Stimulated activated naive CD8-positive, alpha-beta T cell treated with anti-CD3 and anti-CD28 coated beads, Interleukin-15, amount 100 ng/mL, for 72 hours (primary cell): Measurements from ENCODE around the gene C1QTNF5.

Experiments used
- ATAC-seq: fragments of 150-1000 bp; cut with Tn5 transposase; 2 replicates; pipeline ENCODE4 v1.10.0; 2021; ENCODE audit warnings: mild to moderate bottlenecking, moderate library complexity
- DNase-seq, 2 donors: peaks; one replicate each; pipeline ENCODE4 v3.0.0; 2021 to 2022
- H3K27ac Mint-ChIP-seq, 2 donors: one replicate each; pipeline ENCODE4 v1.8.0; 2022; ENCODE audit warnings: mild to moderate bottlenecking in 2 of 2, mixed read lengths in 2 of 2, moderate library complexity in 2 of 2
- H3K27me3 Mint-ChIP-seq: one replicate; pipeline ENCODE4 v1.8.0; 2022; ENCODE audit warnings: mixed read lengths
- H3K4me1 Mint-ChIP-seq: one replicate; pipeline ENCODE4 v1.8.0; 2022; ENCODE audit warnings: mild to moderate bottlenecking, mixed read lengths
- H3K4me3 Mint-ChIP-seq, 2 donors: one replicate each; pipeline ENCODE4 v1.8.0; 2022; ENCODE audit warnings: mild to moderate bottlenecking in 2 of 2, mixed read lengths in 2 of 2, moderate library complexity in 1 of 2
- H3K9me3 Mint-ChIP-seq, 2 donors: one replicate each; pipeline ENCODE4 v1.8.0; 2022; ENCODE audit warnings: mixed read lengths in 2 of 2

The C1QTNF5 gene

DNA sequence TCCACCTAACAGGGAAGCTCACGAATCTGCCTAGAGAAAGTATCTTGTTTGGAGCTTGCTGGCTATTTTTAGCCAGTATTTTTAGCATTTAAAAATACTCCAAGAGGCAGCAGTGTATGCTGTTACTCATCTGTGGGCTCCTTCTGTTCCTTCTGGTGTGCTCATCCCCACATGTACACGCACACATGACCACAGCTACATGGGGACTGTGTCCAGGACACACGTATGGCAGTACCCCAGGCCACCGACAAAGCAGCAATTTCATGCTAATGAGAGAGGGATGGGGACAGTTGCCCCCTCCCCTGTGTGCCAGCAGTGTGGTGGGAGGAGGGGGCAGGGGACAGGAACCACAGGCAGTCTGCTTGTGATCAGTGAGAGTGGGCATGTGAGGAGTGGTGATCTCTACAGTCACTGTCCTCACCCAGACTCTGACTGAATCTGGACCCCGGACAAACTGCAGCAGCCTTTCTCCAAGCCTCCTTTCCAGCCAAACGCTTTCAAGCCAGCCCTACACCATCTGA, 24.4 kb upstream of the C1QTNF5 start:
- Mint-ChIP-seq H3K4me3 (no peak overlapping the region), H3K27ac (no peak overlapping the region), H3K27me3 (peaks cover 85% of the 10 kb centered on the region), H3K9me3 (no peaks in the 10 kb centered on the region), H3K4me1 (peaks cover 15% of the 10 kb centered on the region)
- DNase-seq: no peak
- no peak for ATAC-seq

DNA sequence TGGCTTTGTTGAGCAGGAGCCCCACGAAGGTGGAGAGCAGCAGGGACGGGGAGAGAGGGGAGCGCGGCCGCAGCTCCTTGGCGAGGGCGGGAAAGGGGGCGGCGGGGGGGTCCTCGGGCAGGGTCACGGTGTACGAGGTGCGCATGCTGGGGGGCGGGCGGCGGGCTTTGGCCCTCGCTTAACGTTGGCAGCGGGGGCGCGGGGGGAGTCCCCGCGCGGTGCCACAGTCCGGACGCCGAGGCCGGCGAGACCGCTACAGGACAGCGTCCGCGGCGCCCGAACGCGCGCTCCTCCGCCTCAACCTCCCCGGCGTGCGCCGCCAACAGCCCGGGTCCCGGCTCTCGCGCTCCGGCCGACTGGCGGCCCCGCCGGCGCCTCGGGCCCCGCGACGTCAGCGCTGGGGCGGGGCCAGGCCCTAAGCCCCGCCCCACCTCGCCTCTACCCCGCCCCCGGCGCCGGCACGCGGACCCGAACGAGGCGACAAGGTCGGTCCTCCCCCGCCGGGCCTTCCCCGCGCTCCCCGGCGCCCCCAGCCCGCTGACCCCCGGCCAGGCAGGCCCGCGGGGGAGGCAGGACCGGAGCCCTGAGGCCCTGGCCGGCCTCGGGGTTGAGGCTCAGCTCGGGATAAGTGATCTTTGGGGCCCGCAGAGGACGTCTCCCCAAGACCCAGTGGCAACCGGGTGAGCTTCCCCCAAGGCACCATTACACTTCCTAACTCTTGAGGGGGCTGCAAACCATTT, 23.3 kb upstream of the C1QTNF5 start:
- ATAC-seq (peak; percentile 74), DNase-seq (peak; percentile 44 to 62)
- H3K4me3 Mint-ChIP-seq: peak overlapping the region; percentile 81 to 85
- no peak overlapping the region for H3K27ac Mint-ChIP-seq
- peaks cover 15% of the 10 kb centered on the region for H3K4me1 Mint-ChIP-seq
- no peaks in the 10 kb centered on the region for H3K9me3 Mint-ChIP-seq
- peaks cover 74% of the 10 kb centered on the region for H3K27me3 Mint-ChIP-seq

DNA sequence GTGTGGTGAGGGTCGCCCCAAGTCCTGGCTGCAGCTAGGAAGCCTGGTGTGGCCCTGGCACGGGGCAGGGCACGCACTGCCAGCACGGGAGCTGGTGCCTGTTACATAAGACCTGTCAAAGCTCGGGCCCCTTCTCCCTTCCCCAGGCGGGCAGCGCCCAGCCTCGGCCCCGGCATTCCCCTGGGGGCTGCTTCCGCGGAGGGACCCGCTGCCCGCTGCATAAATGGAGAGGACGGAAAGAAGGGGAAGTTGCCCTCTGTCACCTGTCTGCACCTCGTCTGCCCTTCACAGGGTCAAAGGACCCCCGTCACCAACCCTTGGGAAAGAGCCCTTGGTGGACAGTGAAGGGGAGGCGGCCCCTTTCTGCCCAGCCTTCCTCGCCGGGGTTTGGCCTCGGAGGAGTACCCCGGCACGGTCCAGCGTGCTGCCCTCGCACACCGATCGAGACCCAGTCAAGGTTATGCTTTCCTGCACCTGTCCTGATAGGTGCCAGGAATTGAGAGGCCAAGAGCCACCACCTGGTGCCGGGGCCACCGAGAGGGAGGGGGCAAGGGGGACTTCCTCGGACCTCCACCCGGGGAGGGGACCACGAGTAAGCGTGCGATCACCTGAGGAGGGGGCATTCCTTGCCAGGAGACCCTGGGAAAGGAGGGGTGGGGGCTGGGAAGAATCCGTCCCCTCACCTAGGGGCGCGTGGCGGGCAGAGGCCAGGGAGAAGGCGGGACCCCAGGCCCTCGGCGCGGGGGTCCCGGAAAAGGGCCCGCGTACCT, 22.6 kb upstream of the C1QTNF5 start:
- ATAC-seq (peak; percentile 35), DNase-seq (no peak)
- H3K9me3 Mint-ChIP-seq: no peaks in the 10 kb centered on the region
- H3K27ac Mint-ChIP-seq: no peak overlapping the region
- H3K4me3 Mint-ChIP-seq: peak overlapping the region; percentile 42 to 47
- peaks cover 68% of the 10 kb centered on the region for H3K27me3 Mint-ChIP-seq
- peaks cover 15% of the 10 kb centered on the region for H3K4me1 Mint-ChIP-seq

DNA sequence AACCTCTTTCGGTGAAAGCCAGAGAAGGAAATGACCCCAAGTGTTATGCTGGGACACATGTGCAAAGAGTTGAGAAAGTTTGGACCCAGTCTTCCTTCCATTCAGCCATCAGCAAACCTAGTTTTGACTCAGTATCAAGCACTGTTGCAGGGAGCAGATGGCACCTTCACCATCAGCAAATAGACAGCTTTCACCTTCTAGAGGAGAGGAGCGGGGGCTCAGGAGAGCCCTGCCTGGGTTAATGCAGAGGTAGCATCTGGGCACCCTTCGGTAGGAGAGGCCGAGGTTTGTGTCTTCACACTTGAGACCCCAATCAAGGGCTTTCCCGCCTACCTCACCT, 22.0 kb upstream of the C1QTNF5 start:
- DNase-seq (no peak), ATAC-seq (peak; percentile 13)
- Mint-ChIP-seq H3K9me3 (no peaks in the 10 kb centered on the region), H3K4me1 (peaks cover 15% of the 10 kb centered on the region), H3K27me3 (peaks cover 65% of the 10 kb centered on the region), H3K4me3 (peak overlapping the region in 1 of 2 donors; percentile 47), H3K27ac (no peak overlapping the region)

DNA sequence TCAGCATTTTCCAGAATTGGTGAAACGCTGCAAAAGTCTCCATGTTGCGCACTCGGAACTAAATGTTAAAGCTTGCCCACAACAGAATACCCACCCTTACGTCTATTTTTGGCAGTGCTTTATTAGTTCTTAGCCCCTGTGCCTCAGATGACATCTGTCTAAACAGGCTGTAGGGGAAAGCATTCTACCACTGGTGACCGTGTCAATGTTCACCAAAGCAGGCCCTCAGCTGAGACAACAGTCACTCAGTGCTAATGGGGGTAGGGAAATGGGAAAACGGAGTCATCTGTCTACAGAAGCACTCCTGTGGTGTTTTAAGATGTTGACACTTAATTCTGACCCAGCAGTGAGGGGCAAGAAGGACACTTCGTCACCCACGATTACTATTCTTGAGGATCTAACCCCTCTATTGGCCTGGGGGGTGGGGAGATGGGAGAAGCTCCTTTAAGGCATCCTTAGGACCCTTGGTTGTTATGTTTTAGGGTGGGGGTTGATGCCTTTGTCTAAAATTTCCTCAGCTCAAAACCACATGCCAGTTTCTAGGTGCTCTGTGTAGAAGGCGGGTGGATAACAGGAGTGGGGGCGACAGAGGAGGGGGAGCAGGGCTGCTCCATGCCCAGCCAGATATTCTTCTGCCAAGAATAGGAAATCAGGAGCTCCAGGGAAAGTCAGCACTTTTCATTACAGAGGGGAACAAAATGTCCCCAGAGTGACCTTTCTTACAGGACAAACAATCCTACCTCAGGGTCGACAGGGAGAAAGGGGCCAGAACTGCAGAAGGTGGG, 21.4 kb upstream of the C1QTNF5 start:
- H3K4me3 Mint-ChIP-seq: no peak overlapping the region

DNA sequence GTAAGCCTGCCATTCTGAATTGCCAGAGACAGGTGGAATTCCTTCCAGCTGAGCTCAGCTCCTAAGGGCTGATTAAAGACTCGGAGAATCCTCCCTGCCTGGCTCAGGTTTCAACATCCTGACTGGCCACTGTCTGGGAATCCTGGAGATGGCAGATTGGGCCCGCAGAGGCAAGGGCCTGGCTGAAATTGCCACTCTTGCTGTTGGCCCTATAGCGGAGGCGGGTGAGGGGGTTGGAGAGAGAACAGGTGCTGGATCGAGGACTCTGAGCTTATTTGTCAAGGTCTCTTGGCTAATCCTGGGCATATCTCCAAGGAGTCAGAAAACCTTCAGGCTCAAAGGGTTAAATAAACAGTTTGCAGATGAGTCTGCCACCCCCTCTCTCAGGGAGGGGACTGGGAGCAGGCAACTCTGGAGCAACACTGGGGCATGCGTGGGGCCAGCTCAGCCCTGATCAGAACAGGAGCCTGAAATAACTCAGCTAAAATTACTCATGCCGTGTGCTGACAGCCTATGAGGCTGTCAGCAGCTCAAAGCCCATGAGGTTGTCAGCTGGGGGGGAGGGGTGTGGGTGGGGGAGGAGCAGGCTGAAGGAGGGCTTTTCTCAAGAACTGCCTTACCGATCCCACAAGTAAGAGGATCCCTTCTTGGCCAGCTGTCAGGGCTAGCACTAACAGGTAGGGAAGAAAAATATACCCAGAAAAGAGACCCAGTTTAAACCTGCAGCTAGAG, 20.5 kb upstream of the C1QTNF5 start:
- Mint-ChIP-seq H3K4me1 (peaks cover 21% of the 10 kb centered on the region), H3K27ac (no peak overlapping the region), H3K27me3 (peaks cover 61% of the 10 kb centered on the region), H3K9me3 (no peaks in the 10 kb centered on the region), H3K4me3 (no peak overlapping the region)
- DNase-seq: no peak
- no peak for ATAC-seq

More for the DNA sequence above, 21.4 kb upstream of the C1QTNF5 start:
- Mint-ChIP-seq H3K27me3 (peaks cover 65% of the 10 kb centered on the region), H3K4me1 (peaks cover 15% of the 10 kb centered on the region), H3K27ac (no peak overlapping the region), H3K9me3 (no peaks in the 10 kb centered on the region)
- ATAC-seq (no peak), DNase-seq (no peak)

DNA sequence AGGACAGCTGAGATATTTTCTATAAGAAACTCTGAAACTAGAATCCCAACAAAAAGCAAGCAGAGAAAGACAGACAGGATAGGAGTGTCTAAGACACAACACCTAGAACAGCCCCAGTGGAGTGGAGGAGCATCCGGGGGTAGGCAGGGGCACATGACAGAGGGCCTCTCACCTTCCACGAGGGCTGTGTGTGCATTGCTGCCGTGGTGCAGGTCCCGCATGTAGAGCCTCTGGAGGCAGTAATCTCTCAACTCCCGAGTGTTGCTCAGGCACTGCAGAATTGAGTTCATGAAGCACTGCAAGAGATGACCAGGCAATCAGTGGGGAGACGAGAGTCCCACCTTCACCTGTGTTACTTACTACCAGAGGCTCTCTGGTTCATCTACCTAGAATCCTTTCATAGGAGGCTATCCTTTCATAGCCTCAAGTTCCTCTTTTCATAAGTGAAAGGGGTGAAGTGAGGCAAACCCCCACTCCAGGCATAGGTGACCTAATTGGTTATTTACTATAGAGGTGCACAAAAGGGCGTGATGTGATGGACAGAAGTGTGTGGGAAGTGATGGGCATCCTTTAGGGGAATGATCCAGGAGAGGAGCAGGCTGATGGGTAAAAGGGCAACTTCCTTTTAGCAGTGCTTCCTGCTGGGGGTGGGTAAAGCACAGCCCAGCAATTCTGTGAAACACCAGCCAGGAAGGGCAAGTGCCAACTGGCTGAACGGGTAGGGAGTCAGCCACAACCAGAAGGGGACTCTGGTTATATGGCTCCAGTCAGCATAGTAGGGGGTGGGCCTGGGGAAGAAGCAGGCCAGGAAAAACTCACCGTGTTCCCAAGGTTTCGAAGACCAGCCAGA, 18.9 kb upstream of the C1QTNF5 start:
- DNase-seq (no peak), ATAC-seq (no peak)
- H3K9me3 Mint-ChIP-seq: no peaks in the 10 kb centered on the region
- H3K27me3 Mint-ChIP-seq: peaks cover 58% of the 10 kb centered on the region
- peaks cover 20% of the 10 kb centered on the region for H3K4me1 Mint-ChIP-seq
- H3K27ac Mint-ChIP-seq: no peak overlapping the region
- no peak overlapping the region for H3K4me3 Mint-ChIP-seq

DNA sequence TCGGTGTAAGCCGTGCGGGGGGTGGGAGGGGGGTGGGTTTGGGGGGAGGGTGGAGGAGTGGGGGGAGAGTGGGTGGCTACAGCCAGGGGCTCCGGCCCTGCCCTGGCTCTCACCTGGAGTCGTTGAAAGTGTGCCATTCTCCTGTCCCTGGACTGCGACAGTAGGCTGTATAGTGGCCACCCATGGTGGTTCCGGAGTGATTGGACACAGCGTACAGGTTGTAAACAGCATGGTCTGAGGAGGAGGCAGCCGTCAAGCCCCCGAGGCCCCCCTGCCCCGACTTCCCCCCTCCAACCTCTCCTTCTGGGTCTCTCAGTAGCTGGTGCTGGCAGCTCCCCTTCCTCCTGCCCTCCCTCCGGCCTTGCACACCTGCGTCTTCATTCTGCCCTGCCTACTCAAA, 16.4 kb upstream of the C1QTNF5 start:
- H3K27me3 Mint-ChIP-seq: peaks cover 57% of the 10 kb centered on the region
- no peak overlapping the region for H3K27ac Mint-ChIP-seq
- peaks cover 10% of the 10 kb centered on the region for H3K4me1 Mint-ChIP-seq
- H3K9me3 Mint-ChIP-seq: no peaks in the 10 kb centered on the region
- ATAC-seq: no peak
- no peak for DNase-seq
- peak overlapping the region; percentile 54 to 96 for H3K4me3 Mint-ChIP-seq

DNA sequence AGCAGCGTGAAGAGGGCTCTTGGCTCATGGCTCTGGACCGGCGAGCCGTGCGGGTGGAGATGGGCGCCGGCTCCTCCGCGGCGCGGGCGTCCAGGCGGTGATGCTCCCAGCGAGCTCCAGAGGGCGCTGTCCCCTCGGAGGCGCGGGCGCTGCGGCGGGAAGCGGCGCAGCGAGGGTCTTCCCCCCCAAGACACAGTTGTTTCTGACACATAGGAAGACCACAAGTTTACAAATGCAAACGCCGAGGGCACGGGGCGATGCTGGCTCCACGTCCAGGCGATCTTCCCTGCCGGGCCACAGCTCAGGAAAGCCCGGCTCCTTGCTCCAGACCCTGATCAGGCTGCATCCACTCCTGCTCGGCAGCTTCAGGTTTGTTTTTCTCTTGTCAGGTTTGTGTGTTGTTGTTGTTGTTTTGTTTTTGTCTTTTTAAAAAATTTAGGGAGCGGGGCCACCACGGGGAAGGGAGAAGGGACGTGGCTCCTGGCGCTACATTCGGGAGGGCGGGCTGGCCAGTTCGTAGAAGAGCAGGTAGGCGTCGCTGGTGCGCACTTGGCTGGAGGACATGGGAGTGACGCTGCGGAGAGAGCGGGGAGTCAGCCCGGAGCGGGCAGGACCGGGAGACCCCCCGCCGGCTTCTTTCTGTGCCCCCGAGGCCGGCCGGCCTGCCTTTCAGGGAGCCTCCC, 15.8 kb upstream of the C1QTNF5 start:
- Mint-ChIP-seq H3K4me3 (peak overlapping the region; percentile 88 to 96), H3K27me3 (peaks cover 59% of the 10 kb centered on the region), H3K9me3 (no peaks in the 10 kb centered on the region), H3K27ac (peak overlapping the region; percentile 11 to 83), H3K4me1 (peaks cover 10% of the 10 kb centered on the region)
- DNase-seq: peak; percentile 71 to 74
- ATAC-seq: peak; percentile 87

DNA sequence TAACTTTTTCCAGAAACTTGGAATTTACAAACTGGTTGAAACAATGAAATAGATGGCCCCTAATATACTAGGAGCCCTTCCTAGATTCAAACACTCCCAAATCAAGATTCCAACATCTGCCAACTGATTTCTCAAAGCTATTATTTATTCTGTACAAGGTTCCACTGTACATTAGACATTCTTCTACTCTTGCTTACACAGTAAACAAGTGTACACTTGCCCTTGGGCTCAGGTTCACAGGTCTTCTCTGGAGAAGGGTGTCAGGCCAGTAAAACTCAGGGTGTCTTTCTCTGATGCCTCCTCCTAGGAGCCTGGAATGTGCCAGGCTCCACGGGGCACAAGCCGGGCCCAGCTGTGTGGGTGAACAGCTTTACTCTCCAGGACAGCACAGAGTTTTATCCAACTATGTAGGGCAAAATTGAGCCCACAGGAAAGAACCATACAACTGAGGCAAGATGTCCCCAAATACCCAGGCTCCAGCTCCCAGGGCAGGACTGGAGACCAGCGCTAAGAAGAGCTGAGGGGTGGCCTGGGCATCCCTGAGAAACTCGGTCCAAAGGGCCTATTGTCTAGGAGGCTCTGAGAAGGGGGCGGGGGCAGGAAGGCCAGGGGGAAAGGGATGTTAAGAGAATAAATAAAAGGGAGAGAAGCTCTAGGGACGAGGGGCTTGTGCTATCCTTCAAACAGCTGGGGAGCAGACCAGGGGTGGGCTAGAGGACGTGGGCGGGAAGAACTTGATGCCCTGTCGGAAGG, 14.6 kb upstream of the C1QTNF5 start:
- peaks cover 11% of the 10 kb centered on the region for H3K4me1 Mint-ChIP-seq
- ATAC-seq: no peak
- H3K27ac Mint-ChIP-seq: no peak overlapping the region
- DNase-seq: no peak
- no peaks in the 10 kb centered on the region for H3K9me3 Mint-ChIP-seq
- H3K27me3 Mint-ChIP-seq: peaks cover 61% of the 10 kb centered on the region
- no peak overlapping the region for H3K4me3 Mint-ChIP-seq

DNA sequence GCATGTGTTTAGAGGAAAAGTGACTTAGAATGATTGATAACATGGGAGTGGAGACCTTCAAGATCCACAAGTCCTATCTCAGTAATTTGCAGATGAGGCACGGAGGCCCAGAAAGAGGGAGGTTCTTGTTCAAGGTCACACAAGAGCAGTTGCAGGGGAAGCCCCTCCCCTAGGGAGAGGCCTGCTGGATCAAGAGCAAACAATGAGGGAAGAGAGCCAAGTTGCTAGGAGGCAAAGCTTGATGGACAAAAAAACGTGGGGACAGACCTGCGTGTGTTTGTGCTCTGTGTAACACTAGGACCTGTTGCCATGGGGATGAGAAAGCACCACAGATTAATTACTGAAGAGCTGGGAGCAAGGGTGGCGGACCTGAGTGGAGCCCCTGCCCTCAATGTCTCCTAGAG, 12.2 kb upstream of the C1QTNF5 start:
- H3K27me3 Mint-ChIP-seq: peaks cover 61% of the 10 kb centered on the region

DNA sequence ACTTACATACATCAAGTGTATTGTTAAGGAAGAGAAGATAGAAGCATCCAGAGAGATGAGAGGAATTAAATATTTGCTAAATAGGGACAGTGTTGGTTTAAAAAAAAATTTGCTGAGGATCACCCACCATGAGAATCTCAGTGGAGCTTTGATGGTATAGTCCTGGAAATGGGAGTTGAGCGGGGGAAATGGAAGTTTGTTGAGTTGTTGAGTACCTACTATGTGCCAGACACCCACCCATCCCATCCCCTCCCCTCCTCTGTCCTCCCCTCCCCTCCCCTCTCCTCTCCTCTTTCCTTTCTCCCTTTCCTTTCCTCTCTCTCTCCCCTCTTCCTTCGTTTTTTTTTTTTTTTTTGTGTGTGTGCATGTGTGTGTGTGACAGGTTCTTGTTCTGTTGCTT, 10.5 kb upstream of the C1QTNF5 start:
- Mint-ChIP-seq H3K27me3 (peaks cover 64% of the 10 kb centered on the region), H3K27ac (peak overlapping the region in 1 of 2 donors; percentile 65), H3K4me1 (peaks cover 10% of the 10 kb centered on the region), H3K4me3 (no peak overlapping the region), H3K9me3 (no peaks in the 10 kb centered on the region)
- DNase-seq: no peak
- no peak for ATAC-seq

More for the DNA sequence above, 12.2 kb upstream of the C1QTNF5 start:
- Mint-ChIP-seq H3K4me3 (no peak overlapping the region), H3K27ac (no peak overlapping the region), H3K4me1 (peaks cover 17% of the 10 kb centered on the region), H3K9me3 (no peaks in the 10 kb centered on the region)
- DNase-seq (no peak), ATAC-seq (no peak)

DNA sequence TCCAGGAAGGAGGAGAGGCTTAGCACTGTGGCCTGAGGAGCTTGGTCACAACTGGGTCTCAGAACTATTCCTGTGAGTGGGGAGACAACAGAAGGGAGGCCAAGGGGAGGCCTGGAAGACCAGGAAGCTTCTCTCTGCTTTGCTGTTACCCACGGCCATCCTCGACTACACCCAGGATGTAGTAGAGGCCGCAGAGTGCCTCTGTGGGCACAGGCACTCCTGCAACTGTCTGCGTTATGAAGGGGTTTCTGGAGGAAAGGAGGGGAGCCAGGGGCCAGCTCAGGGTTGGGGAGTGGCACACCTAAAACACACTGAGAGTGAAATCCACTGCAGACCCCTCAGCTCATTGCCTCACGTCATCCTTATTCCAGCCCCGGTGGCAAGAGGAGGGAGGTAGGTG, 9.6 kb upstream of the C1QTNF5 start:
- H3K9me3 Mint-ChIP-seq: no peaks in the 10 kb centered on the region
- H3K27me3 Mint-ChIP-seq: peaks cover 61% of the 10 kb centered on the region
- DNase-seq (no peak), ATAC-seq (no peak)
- no peak overlapping the region for H3K4me3 Mint-ChIP-seq
- H3K27ac Mint-ChIP-seq: peak overlapping the region in 1 of 2 donors; percentile 60
- peaks cover 7% of the 10 kb centered on the region for H3K4me1 Mint-ChIP-seq
